ENCODE results near the gene ENHO. TPM values are rescaled to one million over a fixed set of nuclear protein-coding genes. Genes with fewer than 3 reads are reported as not detected.

The ENHO gene
- total and polyA plus RNA-seq, 10 donors, result 0.35 to 0.94 (median 0.81) TPM; not detected in 4

- H3K27ac ChIP-seq, result no peak overlapping the region
- DNase-seq, result no peak
- H3K4me1 ChIP-seq, result no peaks in the 10 kb centered on the region
- H3K4me3 ChIP-seq, result no peak overlapping the region
- intact Hi-C loops (cut with DNase I; ENCODE audit: low total_unique reads), result no loop called here
- H3K36me3 ChIP-seq, result no peaks in the 10 kb centered on the region
- peaks cover 0 to 66% (median 0%) of the 10 kb centered on the region in 7 donors for H3K27me3 ChIP-seq (replicated peaks in 1 of 7)
- H3K9me3 ChIP-seq, result no peaks in the 10 kb centered on the region
- TF ChIP-seq, protein P1, sequence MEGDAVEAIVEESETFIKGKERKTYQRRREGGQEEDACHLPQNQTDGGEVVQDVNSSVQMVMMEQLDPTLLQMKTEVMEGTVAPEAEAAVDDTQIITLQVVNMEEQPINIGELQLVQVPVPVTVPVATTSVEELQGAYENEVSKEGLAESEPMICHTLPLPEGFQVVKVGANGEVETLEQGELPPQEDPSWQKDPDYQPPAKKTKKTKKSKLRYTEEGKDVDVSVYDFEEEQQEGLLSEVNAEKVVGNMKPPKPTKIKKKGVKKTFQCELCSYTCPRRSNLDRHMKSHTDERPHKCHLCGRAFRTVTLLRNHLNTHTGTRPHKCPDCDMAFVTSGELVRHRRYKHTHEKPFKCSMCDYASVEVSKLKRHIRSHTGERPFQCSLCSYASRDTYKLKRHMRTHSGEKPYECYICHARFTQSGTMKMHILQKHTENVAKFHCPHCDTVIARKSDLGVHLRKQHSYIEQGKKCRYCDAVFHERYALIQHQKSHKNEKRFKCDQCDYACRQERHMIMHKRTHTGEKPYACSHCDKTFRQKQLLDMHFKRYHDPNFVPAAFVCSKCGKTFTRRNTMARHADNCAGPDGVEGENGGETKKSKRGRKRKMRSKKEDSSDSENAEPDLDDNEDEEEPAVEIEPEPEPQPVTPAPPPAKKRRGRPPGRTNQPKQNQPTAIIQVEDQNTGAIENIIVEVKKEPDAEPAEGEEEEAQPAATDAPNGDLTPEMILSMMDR (IDR thresholded peaks at IDR 0.05 in 8 of 11, conservative IDR thresholded peaks at IDR 0.05 in 3 of 11), result no peak
- no peak for TF ChIP-seq POLR2A (IDR thresholded peaks at IDR 0.05)
- no peak for TF ChIP-seq POLR2AphosphoS5 (IDR thresholded peaks at IDR 0.05)
- WGBS, 5 donors, result 18 to 41% (median 36%) methylated on average over 2 of the region's 2 CpGs
These were observed 30.7 kb downstream of the ENHO start for GRCh38 chr9:34492051-34492450.

DNA sequence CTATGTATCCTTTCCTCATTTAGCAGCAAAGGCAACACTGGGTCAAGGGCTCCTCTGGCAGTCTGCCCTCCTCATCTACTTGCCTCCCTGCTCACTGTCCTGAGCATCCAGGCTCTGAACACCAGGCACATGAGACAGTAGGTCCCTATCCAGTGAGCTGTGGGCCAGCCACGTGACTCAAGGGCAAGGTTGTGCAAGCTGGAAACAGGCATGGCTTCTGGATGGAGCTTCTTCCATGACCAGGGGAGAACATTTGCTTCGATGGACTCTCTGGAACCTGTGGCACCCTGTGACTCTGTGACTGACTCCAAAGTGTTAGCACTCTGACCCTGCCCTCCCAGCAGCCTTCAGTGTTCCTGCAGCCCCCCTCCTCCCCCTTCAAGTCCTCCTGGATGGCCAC lies 31.2 kb downstream of the ENHO start:
- no peaks in the 10 kb centered on the region for H3K9me3 ChIP-seq
- no peak for DNase-seq
- WGBS, 5 donors, result 50 to 56% (median 51%) methylated on average over 2 of the region's 2 CpGs
- intact Hi-C loops (cut with DNase I; ENCODE audit: low total_unique reads), result no loop called here
- H3K36me3 ChIP-seq, result no peaks in the 10 kb centered on the region
- no peak overlapping the region for H3K27ac ChIP-seq
- no peaks in the 10 kb centered on the region for H3K4me1 ChIP-seq
- no peak overlapping the region for H3K4me3 ChIP-seq
- H3K27me3 ChIP-seq (replicated peaks in 1 of 7), result peaks cover 0 to 66% (median 0%) of the 10 kb centered on the region in 7 donors
- no peak for TF ChIP-seq POLR2AphosphoS5 (IDR thresholded peaks at IDR 0.05)
- TF ChIP-seq, protein P1 (IDR thresholded peaks at IDR 0.05 in 8 of 11, conservative IDR thresholded peaks at IDR 0.05 in 3 of 11), result no peak
- TF ChIP-seq POLR2A (IDR thresholded peaks at IDR 0.05), result no peak

DNA sequence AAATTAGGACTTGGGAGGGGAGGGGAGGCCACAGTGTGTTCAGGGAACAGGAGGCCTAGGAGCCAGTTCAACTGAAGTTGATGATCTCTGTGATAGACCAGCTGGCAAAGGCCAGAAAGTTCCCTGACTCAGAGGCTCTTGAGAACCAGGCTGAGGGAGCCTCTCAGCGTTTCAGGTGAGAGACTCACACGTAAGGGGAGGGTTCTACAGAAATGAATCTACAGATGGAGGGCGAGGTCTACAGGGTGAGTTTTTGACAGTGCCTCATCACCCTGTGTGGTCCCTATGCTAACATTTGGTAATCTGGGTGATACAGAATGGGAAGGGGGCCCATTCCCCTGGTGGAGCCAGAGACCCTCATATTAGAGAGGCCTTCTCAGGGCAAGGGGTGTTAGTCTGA lies 32.0 kb downstream of the ENHO start:
- DNase-seq, result no peak
- Histone ChIP-seq H3K4me1 (no peaks in the 10 kb centered on the region), H3K9me3 (no peaks in the 10 kb centered on the region), H3K27me3 (replicated peaks in 1 of 7) (peaks cover 0 to 66% (median 0%) of the 10 kb centered on the region in 7 donors), H3K36me3 (no peaks in the 10 kb centered on the region), H3K4me3 (no peak overlapping the region), H3K27ac (no peak overlapping the region)
- no peak for TF ChIP-seq POLR2AphosphoS5 (IDR thresholded peaks at IDR 0.05)
- no peak for TF ChIP-seq POLR2A (IDR thresholded peaks at IDR 0.05)
- TF ChIP-seq, protein P1 (IDR thresholded peaks at IDR 0.05 in 8 of 11, conservative IDR thresholded peaks at IDR 0.05 in 3 of 11), result no peak
- 41 to 67% (median 58%) methylated on average over 3 of the region's 3 CpGs for WGBS, 5 donors
- intact Hi-C loops (cut with DNase I; ENCODE audit: low total_unique reads), result no loop called here

DNA sequence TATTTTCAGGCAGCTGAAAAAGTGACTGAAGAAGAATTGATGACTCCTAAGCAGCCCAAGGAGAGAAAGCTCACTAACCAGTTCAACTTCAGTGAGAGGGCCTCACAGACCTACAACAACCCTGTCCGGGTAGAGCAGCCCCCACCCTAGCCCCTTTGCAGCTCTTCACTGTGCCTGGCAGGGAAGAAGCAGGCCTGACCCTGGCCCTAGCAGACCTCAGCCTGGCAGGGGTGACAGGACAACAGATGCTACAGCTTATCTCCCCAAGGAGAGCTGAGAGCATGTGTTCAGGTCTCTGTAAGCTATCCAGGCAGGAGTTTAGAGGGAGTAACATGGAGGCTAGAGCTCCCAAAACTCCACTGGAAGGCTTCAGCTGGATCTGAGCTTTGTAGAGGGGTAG lies 32.4 kb downstream of the ENHO start:
- 63 to 89% (median 76%) methylated on average over 1 of the region's 1 CpG for WGBS, 5 donors
- peak; percentile 17 for DNase-seq
- intact Hi-C loops (cut with DNase I; ENCODE audit: low total_unique reads), result no loop called here
- H3K4me3 ChIP-seq, result no peak overlapping the region
- no peaks in the 10 kb centered on the region for H3K36me3 ChIP-seq
- H3K27me3 ChIP-seq (replicated peaks in 1 of 7), result peaks cover 0 to 66% (median 0%) of the 10 kb centered on the region in 7 donors
- no peaks in the 10 kb centered on the region for H3K9me3 ChIP-seq
- no peaks in the 10 kb centered on the region for H3K4me1 ChIP-seq
- H3K27ac ChIP-seq, result no peak overlapping the region
- no peak for TF ChIP-seq POLR2AphosphoS5 (IDR thresholded peaks at IDR 0.05)
- TF ChIP-seq POLR2A (IDR thresholded peaks at IDR 0.05), result no peak
- TF ChIP-seq, protein P1 (IDR thresholded peaks at IDR 0.05 in 8 of 11, conservative IDR thresholded peaks at IDR 0.05 in 3 of 11), result no peak
